HCT116 (cell line): Measurements from ENCODE around the gene OR1L8. TPM values are rescaled to one million over a fixed set of nuclear protein-coding genes. Genes with fewer than 3 reads are reported as not detected.

Experiments used
- ATAC-seq: fragments of 200-7000 bp; cut with Tn5 transposase; 2 replicates; pipeline ENCODE4 v1.9.1; 2020; ENCODE audit warnings: mild to moderate bottlenecking, moderate library complexity
- BruUV-seq: library from RNA; stranded (reverse); fragments of 400-500 nt; replicated peaks from 2 replicates; lab custom pipeline; 2021; lab: Mats Ljungman, UMichigan
- CTCF ChIA-PET: fragments of 300-600 bp; sonication (Branson Sonifier 250); formaldehyde crosslinking; loops from one replicate; lab custom pipeline; 2021; ENCODE audit warnings: antibody characterized with exemption; lab: Charles Lee
- POLR2A ChIA-PET: fragments of 300-600, 350-600 bp; sonication (Branson Sonifier 250); formaldehyde crosslinking; loops from one replicate; lab custom pipeline; 2021; ENCODE audit warnings: antibody characterized with exemption; lab: Charles Lee
- RAD21 ChIA-PET, 2 experiments: fragments of 300-600 bp; sonication (Branson Sonifier 250); formaldehyde crosslinking; loops; one replicate each; lab custom pipeline; 2023; ENCODE audit warnings: low total read pairs in 2 of 2; ENCODE audit not compliant: uncharacterized antibody in 2 of 2, unreplicated experiment in 2 of 2, low non-redundant PET in 1 of 2; lab: Charles Lee
- DNase-seq: peaks from one replicate; pipeline ENCODE4 v3.0.0-alpha.2; 2010; ENCODE audit warnings: low read depth, low spot score
- H2AFZ ChIP-seq: fragments of 200-600 bp; shearing (Covaris generic), sonication (generic); 2 replicates; pipeline ENCODE4 v1.6.1; 2017; ENCODE audit warnings: low read depth, mixed run types, mixed read lengths, antibody characterized with exemption, low read length; ENCODE audit not compliant: poor library complexity, severe bottlenecking
- H3K27ac ChIP-seq: 2 replicates; pipeline ENCODE4 v1.5.1; 2012; ENCODE audit warnings: low read depth, low read length
- H3K27me3 ChIP-seq: fragments of 200-600 bp; sonication (generic); 2 replicates; pipeline ENCODE4 v1.6.1; 2016; ENCODE audit warnings: mixed run types, low read length, mixed read lengths; ENCODE audit not compliant: insufficient read depth
- H3K36me3 ChIP-seq, 2 experiments: fragments of 200-500 bp in 1 of 2; fragments of 200-600 bp in 1 of 2; sonication (Bioruptor generic) in 1 of 2; sonication (generic) in 1 of 2; 2 replicates each; pipeline versions ENCODE4 v1.5.1 to v1.6.1; 2014 to 2016; ENCODE audit warnings: low read length in 2 of 2, inconsistent platforms in 1 of 2, mixed read lengths in 1 of 2, mixed run types in 1 of 2; ENCODE audit not compliant: insufficient read depth in 2 of 2, control insufficient read depth in 1 of 2
- H3K4me1 ChIP-seq, 2 experiments: fragments of 200-600 bp in 1 of 2; sonication (generic) in 1 of 2; 2 replicates each; pipeline versions ENCODE4 v1.5.1 to v1.6.1; 2012 to 2017; ENCODE audit warnings: low read length in 2 of 2, inconsistent platforms in 1 of 2, mild to moderate bottlenecking in 1 of 2, mixed read lengths in 1 of 2, mixed run types in 1 of 2, moderate library complexity in 1 of 2; ENCODE audit not compliant: insufficient read depth in 2 of 2, control insufficient read depth in 1 of 2
- H3K4me2 ChIP-seq: fragments of 200-600 bp; sonication (generic); 2 replicates; pipeline ENCODE4 v1.6.1; 2017; ENCODE audit warnings: mixed run types, low read length, mixed read lengths
- H3K4me3 ChIP-seq, 2 experiments: fragments of 200-600 bp in 1 of 2; sonication (generic) in 1 of 2; replicated peaks in 1 of 2; 2 replicates each; pipeline ENCODE4 v1.5.1; 2011 to 2016; ENCODE audit warnings: low read length in 2 of 2, control low read depth in 1 of 2, low read depth in 1 of 2, mild to moderate bottlenecking in 1 of 2, mixed read lengths in 1 of 2, mixed run types in 1 of 2
- H3K79me2 ChIP-seq: fragments of 200-600 bp; sonication (generic); 2 replicates; pipeline ENCODE4 v1.6.1; 2017; ENCODE audit warnings: mild to moderate bottlenecking, mixed run types, low read length, moderate library complexity, mixed read lengths; ENCODE audit not compliant: insufficient read depth
- H3K9ac ChIP-seq: fragments of 200-600 bp; sonication (generic); 2 replicates; pipeline ENCODE4 v1.6.1; 2016; ENCODE audit warnings: low read length, mixed read lengths
- H3K9me2 ChIP-seq: fragments of 200-600 bp; sonication (generic), shearing (Covaris generic); 2 replicates; pipeline ENCODE4 v1.6.1; 2017; ENCODE audit warnings: mixed run types, mild to moderate bottlenecking, moderate library complexity; ENCODE audit not compliant: insufficient read depth
- H3K9me3 ChIP-seq, 2 experiments: fragments of 200-500 bp in 1 of 2; fragments of 200-600 bp in 1 of 2; sonication (Bioruptor generic) in 1 of 2; sonication (generic) in 1 of 2; 2 replicates each; pipeline ENCODE4 v1.6.1; 2014 to 2017; ENCODE audit warnings: low read length in 2 of 2, mixed read lengths in 2 of 2, inconsistent platforms in 1 of 2, low read depth in 1 of 2, mild to moderate bottlenecking in 1 of 2, mixed run types in 1 of 2, moderate library complexity in 1 of 2; ENCODE audit not compliant: control insufficient read depth in 1 of 2, insufficient read depth in 1 of 2
- H4K20me1 ChIP-seq: fragments of 200-600 bp; sonication (generic), shearing (Covaris generic); 2 replicates; pipeline ENCODE4 v1.6.1; 2017; ENCODE audit warnings: mixed run types, mild to moderate bottlenecking, moderate library complexity; ENCODE audit not compliant: insufficient read depth
- ATF3 ChIP-seq: IDR thresholded peaks from 2 replicates; pipeline ENCODE4 v1.6.1; 2012
- CBX3 ChIP-seq: IDR thresholded peaks from 2 replicates; pipeline ENCODE4 v1.6.1; 2012; ENCODE audit warnings: low read depth
- CEBPB ChIP-seq: IDR thresholded peaks from 2 replicates; pipeline ENCODE4 v1.6.1; 2012; ENCODE audit warnings: low read depth
- CTCF ChIP-seq, 3 experiments: fragments of 200-600 bp in 1 of 3; sonication (generic) in 1 of 3; IDR thresholded peaks in 2 of 3; conservative IDR thresholded peaks in 1 of 3; 2 replicates each; pipeline ENCODE4 v1.5.1; 2012 to 2017; ENCODE audit warnings: low read depth in 2 of 3, low read length in 2 of 3, antibody characterized with exemption in 1 of 3, borderline replicate concordance in 1 of 3, control low read depth in 1 of 3, mild to moderate bottlenecking in 1 of 3, mixed read lengths in 1 of 3, mixed run types in 1 of 3, moderate library complexity in 1 of 3; ENCODE audit not compliant: insufficient read depth in 1 of 3
- ELF1 ChIP-seq: IDR thresholded peaks from 2 replicates; pipeline ENCODE4 v1.6.1; 2012; ENCODE audit warnings: low read depth, borderline replicate concordance
- EZH2 ChIP-seq: fragments of 200-600 bp; sonication (generic); IDR thresholded peaks from 2 replicates; pipeline ENCODE4 v1.6.1; 2017; ENCODE audit warnings: antibody characterized with exemption, mixed run types
- EZH2phosphoT487 ChIP-seq: fragments of 200-600 bp; IDR thresholded peaks from 2 replicates; pipeline ENCODE4 v1.6.1; 2018; ENCODE audit warnings: antibody characterized with exemption, borderline replicate concordance
- MAX ChIP-seq: IDR thresholded peaks from 2 replicates; pipeline ENCODE4 v1.6.1; 2012
- POLR2A ChIP-seq: IDR thresholded peaks from 2 replicates; pipeline ENCODE4 v1.7.0; 2011; ENCODE audit warnings: borderline replicate concordance; ENCODE audit not compliant: insufficient read depth, insufficient read length; ENCODE audit errors: extremely low read depth
- POLR2AphosphoS5 ChIP-seq: IDR thresholded peaks from 2 replicates; pipeline ENCODE4 v1.6.1; 2011; ENCODE audit warnings: mild to moderate bottlenecking, low read depth, low read length, moderate library complexity
- RAD21 ChIP-seq: IDR thresholded peaks from 2 replicates; pipeline ENCODE4 v1.6.1; 2012; ENCODE audit warnings: low read depth, mild to moderate bottlenecking
- REST ChIP-seq: IDR thresholded peaks from 2 replicates; pipeline ENCODE4 v1.6.1; 2012; ENCODE audit warnings: low read depth
- SIN3A ChIP-seq: IDR thresholded peaks from 2 replicates; pipeline ENCODE4 v1.6.1; 2012; ENCODE audit warnings: low read depth
- SP1 ChIP-seq: IDR thresholded peaks from 2 replicates; pipeline ENCODE4 v1.6.1; 2012; ENCODE audit warnings: low read depth
- SRF ChIP-seq: IDR thresholded peaks from 2 replicates; pipeline ENCODE4 v1.6.1; 2012; ENCODE audit warnings: low read depth
- TCF7L2 ChIP-seq: IDR thresholded peaks from 2 replicates; pipeline ENCODE4 v1.7.0; 2011; ENCODE audit warnings: borderline replicate concordance, inconsistent platforms; ENCODE audit not compliant: insufficient read depth, insufficient read length; ENCODE audit errors: extremely low read depth
- YY1 ChIP-seq: IDR thresholded peaks from 2 replicates; pipeline ENCODE4 v1.6.1; 2011; ENCODE audit warnings: low read length, low read depth, moderate library complexity, mild to moderate bottlenecking; ENCODE audit not compliant: insufficient replicate concordance; ENCODE audit errors: extremely low read depth
- ZBTB33 ChIP-seq: IDR thresholded peaks from 2 replicates; pipeline ENCODE4 v1.6.1; 2011; ENCODE audit warnings: mild to moderate bottlenecking, low read length, moderate library complexity; ENCODE audit not compliant: insufficient replicate concordance; ENCODE audit errors: extremely low read depth
- intact Hi-C: fragments of 100-400 bp; cut with micrococcal nuclease; formaldehyde crosslinking; loops from 2 replicates; pipeline ENCODE4 v1.10.0; 2022
- total RNA-seq: library from RNA; stranded (reverse); gene quantifications from one replicate; pipeline ENCODE4 v1.2.1, GENCODE V29; 2021; ENCODE audit not compliant: unreplicated experiment

The OR1L8 gene
- total RNA-seq, 1 experiment from 2014 or later = not detected

GRCh38 chr9:122538757-122539156 lies 44.4 kb downstream of the OR1L8 start:
- no peaks in the 10 kb centered on the region for H3K4me1 ChIP-seq
- DNase-seq = no peak
- H3K27ac ChIP-seq = no peak overlapping the region
- H4K20me1 ChIP-seq = no peaks in the 10 kb centered on the region
- H3K4me3 ChIP-seq = no peak overlapping the region
- TF ChIP-seq TCF7L2 = no peak
- no peak for TF ChIP-seq SIN3A
- no peak for TF ChIP-seq EZH2phosphoT487
- no peak for TF ChIP-seq MAX
- TF ChIP-seq SP1 = no peak
- TF ChIP-seq CBX3 = no peak
- TF ChIP-seq YY1 = no peak
- TF ChIP-seq RAD21 = no peak
- TF ChIP-seq ELF1 = no peak
- no peak for TF ChIP-seq EZH2
- TF ChIP-seq ZBTB33 = no peak
- TF ChIP-seq SRF = no peak
- no peak for TF ChIP-seq ATF3
- TF ChIP-seq POLR2AphosphoS5 = no peak
- TF ChIP-seq CTCF (IDR thresholded peaks at IDR 0.05 in 2 of 3, conservative IDR thresholded peaks at IDR 0.05 in 1 of 3; ENCODE audit: borderline replicate concordance in 1 of 3, insufficient read depth in 1 of 3, low read depth in 2 of 3, low read length in 2 of 3) = no peak
- TF ChIP-seq REST = no peak
- TF ChIP-seq POLR2A = no peak
- TF ChIP-seq CEBPB = no peak
- TF ChIP-seq, all 23 proteins: peak for 0
- Histone ChIP-seq H3K4me2 (no peak overlapping the region), H3K27me3 (peaks cover 19% of the 10 kb centered on the region; the same call in 1 of the 2 replicates), H2AFZ (no peak overlapping the region), H3K79me2 (no peaks in the 10 kb centered on the region), H3K36me3 (no peaks in the 10 kb centered on the region), H3K9me3 (no peaks in the 10 kb centered on the region), H3K9me2 (no peaks in the 10 kb centered on the region), H3K9ac (no peak overlapping the region)
- intact Hi-C loops = no loop called here
- ATAC-seq = no peak
- ChIA-PET POLR2A (no interaction called here), CTCF (no interaction called here), RAD21 (no interaction called here)
- BruUV-seq = no TSS peak
